ENCODE data around the gene ARHGEF33. TPM values are rescaled to one million over a fixed set of nuclear protein-coding genes. Genes with fewer than 3 reads are reported as not detected.

The ARHGEF33 gene
- total and polyA plus RNA-seq, 10 donors: 0.04 to 2.0 (median 0.40) TPM

DNA sequence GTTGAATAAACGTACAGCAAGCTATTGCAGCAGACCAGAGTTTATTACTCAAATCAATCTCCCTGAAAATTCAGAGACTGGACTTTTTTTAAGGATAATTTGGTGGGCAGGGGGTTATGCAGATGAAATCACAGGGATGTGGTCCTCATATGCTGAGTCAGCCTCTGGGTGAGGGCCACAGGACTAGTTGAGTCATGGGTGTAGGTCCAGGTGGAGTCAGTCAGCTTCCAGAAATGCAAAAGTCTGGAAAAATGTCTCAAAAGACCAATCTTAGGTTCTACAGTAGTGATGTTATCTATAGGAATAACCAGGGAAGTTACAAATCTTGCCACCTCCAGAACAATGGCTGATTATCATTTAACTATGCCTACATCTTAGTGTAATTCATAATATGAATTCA lies 51.1 kb downstream of the ARHGEF33 start:
- Histone ChIP-seq H3K27me3 (replicated peaks in 1 of 7) (no peaks in the 10 kb centered on the region), H3K27ac (no peak overlapping the region), H3K9me3 (no peaks in the 10 kb centered on the region), H3K36me3 (no peaks in the 10 kb centered on the region), H3K4me3 (no peak overlapping the region), H3K4me1 (no peaks in the 10 kb centered on the region)
- intact Hi-C loops (cut with DNase I; ENCODE audit: low total_unique reads): no loop called here
- whole genome bisulfite sequencing, 5 donors: 65 to 93% (median 74%) methylated on average over 1 of the region's 1 CpG
- TF ChIP-seq, protein P1, sequence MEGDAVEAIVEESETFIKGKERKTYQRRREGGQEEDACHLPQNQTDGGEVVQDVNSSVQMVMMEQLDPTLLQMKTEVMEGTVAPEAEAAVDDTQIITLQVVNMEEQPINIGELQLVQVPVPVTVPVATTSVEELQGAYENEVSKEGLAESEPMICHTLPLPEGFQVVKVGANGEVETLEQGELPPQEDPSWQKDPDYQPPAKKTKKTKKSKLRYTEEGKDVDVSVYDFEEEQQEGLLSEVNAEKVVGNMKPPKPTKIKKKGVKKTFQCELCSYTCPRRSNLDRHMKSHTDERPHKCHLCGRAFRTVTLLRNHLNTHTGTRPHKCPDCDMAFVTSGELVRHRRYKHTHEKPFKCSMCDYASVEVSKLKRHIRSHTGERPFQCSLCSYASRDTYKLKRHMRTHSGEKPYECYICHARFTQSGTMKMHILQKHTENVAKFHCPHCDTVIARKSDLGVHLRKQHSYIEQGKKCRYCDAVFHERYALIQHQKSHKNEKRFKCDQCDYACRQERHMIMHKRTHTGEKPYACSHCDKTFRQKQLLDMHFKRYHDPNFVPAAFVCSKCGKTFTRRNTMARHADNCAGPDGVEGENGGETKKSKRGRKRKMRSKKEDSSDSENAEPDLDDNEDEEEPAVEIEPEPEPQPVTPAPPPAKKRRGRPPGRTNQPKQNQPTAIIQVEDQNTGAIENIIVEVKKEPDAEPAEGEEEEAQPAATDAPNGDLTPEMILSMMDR (IDR thresholded peaks at IDR 0.05 in 8 of 11, conservative IDR thresholded peaks at IDR 0.05 in 3 of 11): no peak
- no peak for TF ChIP-seq POLR2AphosphoS5 (IDR thresholded peaks at IDR 0.05)
- TF ChIP-seq POLR2A (IDR thresholded peaks at IDR 0.05): no peak
- DNase-seq: no peak

GRCh38 chr2:38943784-38944183 lies 54.1 kb downstream of the ARHGEF33 start:
- TF ChIP-seq POLR2A (IDR thresholded peaks at IDR 0.05) (no peak), POLR2AphosphoS5 (IDR thresholded peaks at IDR 0.05) (no peak)
- TF ChIP-seq, protein P1 (IDR thresholded peaks at IDR 0.05 in 8 of 11, conservative IDR thresholded peaks at IDR 0.05 in 3 of 11): no peak
- H3K27me3 ChIP-seq (replicated peaks in 1 of 7): no peaks in the 10 kb centered on the region
- H3K27ac ChIP-seq: no peak overlapping the region
- H3K4me1 ChIP-seq: no peaks in the 10 kb centered on the region
- H3K36me3 ChIP-seq: no peaks in the 10 kb centered on the region
- H3K4me3 ChIP-seq: no peak overlapping the region
- DNase-seq: no peak
- no peaks in the 10 kb centered on the region for H3K9me3 ChIP-seq
- intact Hi-C loops (cut with DNase I; ENCODE audit: low total_unique reads): no loop called here

- H3K27ac ChIP-seq: no peak overlapping the region
- no peaks in the 10 kb centered on the region for H3K4me1 ChIP-seq
- no peak for DNase-seq
- H3K4me3 ChIP-seq: no peak overlapping the region
- intact Hi-C loops (cut with DNase I; ENCODE audit: low total_unique reads): loop anchor here (5.0 kb wide), 1 partner anchor 287 kb away; no protein-coding TSS in a partner anchor
- H3K27me3 ChIP-seq (replicated peaks in 1 of 7): no peaks in the 10 kb centered on the region
- H3K36me3 ChIP-seq: no peaks in the 10 kb centered on the region
- WGBS, 5 donors: 64 to 92% (median 82%) methylated on average over 4 of the region's 4 CpGs
- H3K9me3 ChIP-seq: no peaks in the 10 kb centered on the region
- TF ChIP-seq POLR2AphosphoS5 (IDR thresholded peaks at IDR 0.05) (no peak), POLR2A (IDR thresholded peaks at IDR 0.05) (no peak)
- TF ChIP-seq, protein P1 (IDR thresholded peaks at IDR 0.05 in 8 of 11, conservative IDR thresholded peaks at IDR 0.05 in 3 of 11): no peak
Observed at GRCh38 chr2:38945372-38945771, 55.7 kb downstream of the ARHGEF33 start.

DNA sequence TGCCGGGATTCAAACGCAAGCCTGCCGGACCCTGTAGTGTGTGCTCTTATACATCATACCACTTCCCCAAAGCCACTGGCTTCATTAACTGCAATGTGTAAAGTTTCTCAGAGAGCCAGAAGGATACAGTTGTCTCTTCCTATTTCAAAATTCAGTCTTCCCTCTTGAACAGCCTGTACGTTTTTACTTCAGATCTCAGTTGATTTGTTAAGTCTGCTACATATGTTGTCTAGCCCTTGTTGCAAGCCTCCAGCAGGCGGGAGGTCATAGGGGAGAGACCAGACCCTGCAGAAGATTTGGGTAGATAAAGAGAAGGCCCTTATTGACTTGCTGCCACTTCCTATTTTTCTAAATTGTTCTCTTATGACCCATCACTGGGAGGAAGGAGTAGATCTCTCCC lies 56.2 kb downstream of the ARHGEF33 start:
- Histone ChIP-seq H3K4me3 (no peak overlapping the region), H3K4me1 (no peaks in the 10 kb centered on the region), H3K36me3 (no peaks in the 10 kb centered on the region), H3K27me3 (replicated peaks in 1 of 7) (no peaks in the 10 kb centered on the region), H3K9me3 (no peaks in the 10 kb centered on the region), H3K27ac (no peak overlapping the region)
- DNase-seq: no peak
- TF ChIP-seq POLR2A (IDR thresholded peaks at IDR 0.05) (no peak), POLR2AphosphoS5 (IDR thresholded peaks at IDR 0.05) (no peak)
- TF ChIP-seq, protein P1 (IDR thresholded peaks at IDR 0.05 in 8 of 11, conservative IDR thresholded peaks at IDR 0.05 in 3 of 11): no peak
- intact Hi-C loops (cut with DNase I; ENCODE audit: low total_unique reads): loop anchor here (5.0 kb wide), 1 partner anchor 286 kb away; no protein-coding TSS in a partner anchor
- 47 to 83% (median 73%) methylated on average over 5 of the region's 5 CpGs for WGBS, 5 donors

All from spleen (tissue), 11 donors.